ENCODE results near the gene TVP23A.
"Not testable (repeated sequence)": the region's sequence is repeated elsewhere in the genome, so short reads cannot be mapped to it uniquely, and the experiment has no call there.

The TVP23A gene

DNA sequence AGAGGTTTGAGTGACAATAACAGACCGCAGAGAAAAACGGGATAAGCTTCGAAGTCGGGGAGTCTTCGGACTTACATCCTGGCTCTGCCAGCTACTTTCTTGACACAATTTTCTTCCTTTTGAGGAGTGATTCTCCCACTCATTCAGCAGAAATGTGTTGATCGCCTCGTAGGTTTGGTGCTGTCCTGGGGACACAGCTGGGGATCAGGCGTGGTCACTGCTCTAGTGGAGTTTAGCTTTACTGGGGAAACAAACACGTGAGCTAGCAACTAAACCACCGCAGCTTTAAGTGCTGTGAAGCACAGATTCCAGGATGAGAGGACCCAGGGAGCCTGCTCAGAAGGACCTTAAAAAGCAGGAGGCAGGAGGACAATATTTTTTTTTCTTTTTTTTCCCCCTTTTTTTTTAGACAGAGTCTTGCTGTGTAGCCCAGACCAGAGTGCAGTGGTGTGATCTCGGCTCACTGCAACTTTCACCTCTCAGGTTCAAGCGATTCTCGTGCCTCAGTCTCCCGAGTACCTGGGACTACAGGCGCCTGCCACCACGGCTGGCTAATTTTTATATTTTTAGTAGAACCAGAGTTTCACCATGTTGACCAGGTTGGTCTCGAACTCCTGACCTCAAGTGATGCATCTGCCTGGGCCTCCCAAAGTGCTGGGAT lies 74.1 kb downstream of the TVP23A start:
- DNase-seq = no peak

DNA sequence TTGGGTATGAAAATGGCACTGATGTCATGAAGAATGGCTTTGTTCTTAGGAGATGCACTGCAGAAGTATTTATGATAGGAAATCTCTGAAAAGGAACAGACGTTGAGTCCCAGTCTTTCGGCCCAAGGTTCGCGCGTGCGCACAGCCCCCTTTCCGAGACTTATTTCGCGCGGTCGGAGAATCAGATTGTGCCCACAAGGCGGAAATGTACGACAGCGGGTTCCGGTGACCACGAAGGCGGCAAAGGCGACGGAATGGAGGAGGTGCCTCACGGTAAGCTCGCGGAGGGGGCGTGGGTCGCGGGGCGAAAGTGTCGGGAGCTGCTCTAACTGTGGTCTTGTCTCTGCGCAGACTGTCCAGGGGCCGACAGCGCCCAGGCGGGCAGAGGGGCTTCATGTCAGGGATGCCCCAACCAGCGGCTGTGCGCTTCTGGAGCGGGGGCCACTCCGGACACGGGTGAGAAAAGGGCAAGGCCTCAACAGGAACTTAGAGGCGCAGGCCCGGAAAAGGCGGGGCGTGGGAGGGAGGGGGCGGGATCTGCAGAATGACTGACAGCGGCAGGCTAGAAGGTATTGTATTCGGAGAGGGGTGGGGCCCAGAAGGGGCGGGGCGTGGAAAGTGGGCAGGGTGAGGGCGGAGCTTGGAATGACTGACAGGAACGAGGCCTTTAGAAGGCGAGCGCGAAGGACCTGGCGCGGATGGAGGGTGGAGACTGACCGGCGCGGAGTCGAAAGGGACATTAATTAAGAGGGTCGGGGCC lies 74.8 kb downstream of the TVP23A start, which contains the start of gene NUBP1:
TSS of gene NUBP1 (plus strand) at position 233 of the 760 bp plus-strand sequence. CDS start at position 255, 22 bp downstream.
- DNase-seq = peak; percentile 96

DNA sequence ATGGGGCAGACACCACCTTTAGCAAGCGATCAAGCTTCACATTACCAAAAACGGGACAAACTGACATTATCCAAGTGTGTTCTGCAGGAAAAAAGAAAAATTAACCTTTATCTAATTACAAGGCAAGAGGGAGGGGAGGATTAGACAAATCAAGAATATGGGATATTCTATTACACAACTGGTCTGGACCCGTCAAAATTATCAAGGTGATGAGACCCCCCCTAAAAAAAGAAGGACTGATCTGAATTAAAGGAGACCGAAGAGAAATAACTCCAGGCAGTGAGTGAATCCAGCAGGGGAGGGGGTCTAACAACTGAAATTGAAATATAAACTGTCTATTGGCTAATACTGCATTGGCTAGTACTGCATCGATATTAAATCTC lies 75.4 kb downstream of the TVP23A start:
- no peak for DNase-seq

DNA sequence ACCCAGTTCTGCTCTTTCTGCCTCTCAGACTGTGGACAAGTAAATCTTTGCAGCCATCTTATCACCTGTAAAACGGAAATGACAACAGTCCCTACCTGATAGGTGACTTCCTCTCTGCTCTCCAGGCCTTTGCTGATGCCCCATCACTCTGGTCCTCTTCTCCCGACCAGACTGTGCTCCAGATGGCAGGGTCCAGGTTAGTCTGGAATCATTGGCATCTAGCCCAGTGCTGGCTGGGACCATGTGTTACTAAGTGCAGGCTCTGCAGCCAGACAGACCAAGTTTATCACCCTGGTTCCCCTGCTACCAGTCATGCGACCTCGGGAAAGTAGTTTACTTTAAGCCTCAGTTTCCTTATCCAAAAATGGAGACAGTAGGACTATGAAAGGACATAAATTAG lies 76.8 kb downstream of the TVP23A start:
- DNase-seq = no peak

DNA sequence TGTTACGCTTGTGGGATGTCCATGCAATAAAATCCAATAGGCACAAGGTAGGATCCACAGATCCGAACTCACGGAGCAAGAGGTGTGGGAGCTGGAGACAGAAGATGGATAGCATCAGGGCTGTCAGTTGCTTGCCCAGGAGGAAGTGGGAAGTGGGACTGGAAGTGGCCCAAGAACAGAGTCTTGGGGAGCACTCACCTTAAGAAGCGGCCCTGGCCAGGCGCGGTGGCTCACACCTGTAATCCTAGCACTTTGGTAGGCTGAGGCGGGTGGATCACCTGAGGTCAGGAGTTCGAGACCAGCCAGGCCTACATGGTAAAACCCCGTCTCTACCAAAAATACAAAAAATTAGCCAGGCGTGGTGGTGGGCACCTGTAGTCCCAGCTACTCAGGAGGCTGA lies 77.3 kb downstream of the TVP23A start:
- not testable (repeated sequence) for DNase-seq

DNA sequence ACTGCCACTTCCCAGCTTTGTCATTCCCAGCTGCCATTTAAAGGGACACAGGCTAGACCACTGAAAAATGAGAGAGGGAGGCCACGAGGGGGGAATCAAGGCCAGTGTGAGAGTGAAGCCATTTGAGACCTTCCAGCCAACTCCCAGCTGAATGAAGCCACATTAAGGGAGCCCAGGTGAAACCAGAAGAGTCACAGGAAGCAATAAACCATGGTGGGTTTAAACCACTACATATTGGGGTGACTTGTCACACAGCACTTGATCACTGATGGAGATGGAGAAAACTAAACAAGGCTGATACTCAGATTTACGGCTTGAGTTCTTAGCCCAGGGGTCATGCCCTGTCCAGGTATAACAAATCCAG lies 77.8 kb downstream of the TVP23A start:
- DNase-seq = no peak

DNA sequence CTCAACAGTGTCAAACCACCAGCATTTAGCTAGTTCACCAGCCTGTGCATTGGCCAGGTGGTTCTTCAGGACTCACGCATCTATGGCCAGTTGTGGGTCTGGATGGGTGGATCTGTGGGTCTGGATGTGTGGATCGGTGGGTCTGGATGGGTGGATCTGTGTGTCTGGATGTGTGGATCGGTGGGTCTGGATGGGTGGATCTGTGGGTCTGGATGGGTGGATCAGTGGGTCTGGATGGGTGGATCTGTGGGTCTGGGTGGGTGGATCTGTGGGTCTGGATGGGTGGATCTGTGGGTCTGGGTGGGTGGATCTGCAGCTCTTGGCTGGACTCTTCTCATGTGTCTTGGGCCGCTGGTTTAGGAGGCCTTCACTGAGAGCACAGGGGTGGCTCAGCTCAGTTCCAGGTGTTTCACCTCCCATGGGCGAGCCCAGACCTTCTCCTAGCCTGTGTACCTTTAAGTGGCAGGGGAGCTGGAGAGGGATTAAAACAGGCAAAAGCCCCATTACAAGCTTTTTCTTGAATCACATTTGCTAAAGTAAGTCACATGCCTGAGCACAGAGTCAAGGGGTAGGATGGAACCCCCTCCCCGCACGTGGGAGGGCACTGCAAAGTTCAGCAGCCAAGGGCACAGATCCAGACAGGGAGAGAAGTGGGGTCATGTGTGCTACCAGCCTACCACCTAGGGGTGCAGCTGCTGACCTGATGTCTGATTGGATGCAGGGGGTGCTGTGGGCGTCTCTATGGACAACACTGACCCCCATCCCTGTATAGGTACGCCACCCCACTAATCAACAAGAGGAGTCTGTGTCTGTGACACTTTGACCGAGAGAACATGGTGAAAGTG lies 78.4 kb downstream of the TVP23A start:
- no peak for DNase-seq

DNA sequence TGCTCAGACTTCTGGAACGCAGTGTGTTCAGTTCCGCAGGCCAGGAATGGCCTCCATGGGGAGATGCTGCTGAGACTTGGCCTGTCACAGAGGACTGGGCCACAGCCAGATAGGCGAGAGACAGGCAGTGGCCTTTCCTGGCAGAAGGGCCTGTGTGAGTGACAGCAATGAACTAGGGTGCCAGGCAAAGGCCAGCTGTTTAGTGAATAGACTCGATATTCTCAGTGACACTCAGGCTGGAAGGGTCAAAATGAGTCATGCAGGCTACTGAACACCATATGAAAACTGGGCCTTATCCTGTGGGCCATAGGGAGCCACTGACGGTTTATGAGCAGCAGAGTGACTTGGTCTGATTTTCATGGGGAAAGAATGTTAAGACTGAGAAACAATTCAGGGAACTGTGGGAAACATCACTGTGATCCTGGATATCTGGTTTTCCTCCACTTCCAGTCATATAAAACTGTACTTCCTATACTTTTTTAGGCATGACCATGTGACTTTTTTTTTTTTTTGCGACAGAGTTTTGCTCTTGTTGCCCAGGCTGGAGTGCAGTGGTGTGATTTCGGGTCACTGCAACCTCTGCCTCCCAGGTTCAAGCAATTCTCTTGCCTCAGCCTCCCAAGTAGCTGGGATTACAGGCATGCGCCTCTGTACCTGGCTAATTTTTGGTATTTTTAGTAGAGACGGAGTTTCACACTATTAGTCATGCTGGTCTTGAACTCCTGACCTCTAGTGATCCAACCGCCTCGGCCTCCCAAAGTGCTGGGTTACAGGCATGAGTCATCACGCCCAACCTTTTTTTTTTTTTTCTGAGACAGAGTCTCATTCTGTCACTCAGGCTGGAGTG lies 80.1 kb downstream of the TVP23A start:
- peak; percentile 44 for DNase-seq

DNA sequence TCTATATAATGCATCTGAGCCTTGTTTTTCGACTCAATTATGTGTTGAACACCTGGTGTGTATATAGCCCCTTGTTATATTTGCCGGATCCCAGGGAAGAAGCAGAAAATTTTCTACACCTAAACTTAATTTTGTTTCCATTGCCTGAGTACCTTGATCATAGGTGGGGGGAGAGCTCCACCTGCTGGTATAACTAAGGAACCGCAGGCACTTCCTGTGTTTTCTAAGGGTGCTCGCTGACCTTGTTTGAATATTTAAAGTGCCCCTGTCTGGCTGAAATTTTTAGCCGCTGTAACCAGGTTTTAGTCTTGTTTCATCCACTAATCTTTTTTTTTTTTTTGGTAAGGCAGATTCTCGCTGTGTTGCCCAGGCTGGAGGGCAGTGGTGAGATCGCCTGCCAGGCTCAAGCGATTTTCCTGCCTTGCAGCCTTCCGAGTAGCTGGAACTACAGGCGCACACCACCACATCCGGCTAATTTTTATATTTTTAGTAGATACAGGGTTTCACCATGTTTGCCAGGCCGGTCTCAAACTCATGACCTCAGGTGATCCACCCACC lies 81.4 kb downstream of the TVP23A start:
- peak; percentile 65 for DNase-seq

DNA sequence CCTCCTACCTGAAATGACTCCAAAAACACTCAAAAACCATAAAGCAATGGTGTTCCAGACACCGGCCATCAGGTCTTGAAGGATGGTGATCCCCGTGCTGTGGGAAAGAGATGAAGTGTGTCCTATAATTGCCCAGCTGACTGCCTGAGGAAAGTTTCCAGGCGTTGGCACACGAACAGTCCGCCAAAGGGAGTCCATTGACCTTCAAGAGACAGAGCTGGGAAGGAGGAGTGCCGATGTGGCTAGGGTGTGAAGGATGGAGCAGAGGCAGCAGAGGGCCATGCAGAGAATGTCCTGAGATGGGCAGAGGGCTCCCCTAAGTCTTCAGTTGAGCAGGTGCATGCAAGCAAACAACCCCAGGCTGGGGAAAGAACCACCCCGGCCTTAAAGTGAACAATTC lies 86.8 kb downstream of the TVP23A start:
- no peak for DNase-seq

DNA sequence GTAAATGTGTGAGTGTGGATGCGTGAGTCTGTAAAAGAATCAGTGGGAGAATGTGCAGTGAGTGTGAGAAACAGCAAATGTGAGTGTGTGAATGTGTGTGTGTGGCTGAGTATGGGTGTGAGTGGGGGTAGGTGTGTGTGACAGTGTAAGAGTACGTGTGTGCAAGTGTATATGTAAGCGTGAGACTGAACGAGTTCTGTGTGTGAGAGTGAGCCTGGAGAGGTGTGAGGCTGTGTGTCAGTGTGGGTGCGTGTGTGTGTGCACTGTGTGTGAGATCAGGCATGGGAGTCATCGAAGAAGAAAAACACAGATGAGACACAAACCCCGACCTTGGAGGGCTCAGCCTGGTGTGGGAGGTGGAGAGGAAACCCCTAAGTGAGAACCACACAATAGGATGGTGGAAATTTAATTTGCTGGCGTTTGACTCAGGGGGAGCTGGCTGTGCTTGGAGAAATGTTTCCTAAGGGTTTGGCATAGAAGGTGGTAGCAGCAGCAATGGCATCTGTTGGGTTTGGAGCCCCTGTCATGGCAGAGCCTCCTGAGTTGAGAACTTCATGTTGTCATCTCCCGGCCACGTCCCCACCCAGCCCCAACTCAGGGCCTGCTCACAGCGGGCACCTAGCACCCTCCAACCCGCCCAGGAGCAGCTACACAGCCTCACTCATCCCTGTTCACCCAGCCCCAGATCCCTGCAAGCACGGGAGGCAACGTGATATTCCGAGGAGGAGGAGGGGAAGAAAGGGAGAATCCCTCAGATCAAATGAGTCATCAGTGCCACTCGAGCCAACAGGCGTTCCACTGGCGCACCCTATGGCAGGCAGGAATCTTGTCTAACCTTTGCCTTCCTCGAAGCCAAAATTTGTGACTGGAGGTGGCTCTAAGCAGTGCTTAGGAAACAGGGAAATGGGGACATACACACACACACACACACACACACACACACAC lies 89.2 kb downstream of the TVP23A start:
- peak; percentile 91 for DNase-seq

DNA sequence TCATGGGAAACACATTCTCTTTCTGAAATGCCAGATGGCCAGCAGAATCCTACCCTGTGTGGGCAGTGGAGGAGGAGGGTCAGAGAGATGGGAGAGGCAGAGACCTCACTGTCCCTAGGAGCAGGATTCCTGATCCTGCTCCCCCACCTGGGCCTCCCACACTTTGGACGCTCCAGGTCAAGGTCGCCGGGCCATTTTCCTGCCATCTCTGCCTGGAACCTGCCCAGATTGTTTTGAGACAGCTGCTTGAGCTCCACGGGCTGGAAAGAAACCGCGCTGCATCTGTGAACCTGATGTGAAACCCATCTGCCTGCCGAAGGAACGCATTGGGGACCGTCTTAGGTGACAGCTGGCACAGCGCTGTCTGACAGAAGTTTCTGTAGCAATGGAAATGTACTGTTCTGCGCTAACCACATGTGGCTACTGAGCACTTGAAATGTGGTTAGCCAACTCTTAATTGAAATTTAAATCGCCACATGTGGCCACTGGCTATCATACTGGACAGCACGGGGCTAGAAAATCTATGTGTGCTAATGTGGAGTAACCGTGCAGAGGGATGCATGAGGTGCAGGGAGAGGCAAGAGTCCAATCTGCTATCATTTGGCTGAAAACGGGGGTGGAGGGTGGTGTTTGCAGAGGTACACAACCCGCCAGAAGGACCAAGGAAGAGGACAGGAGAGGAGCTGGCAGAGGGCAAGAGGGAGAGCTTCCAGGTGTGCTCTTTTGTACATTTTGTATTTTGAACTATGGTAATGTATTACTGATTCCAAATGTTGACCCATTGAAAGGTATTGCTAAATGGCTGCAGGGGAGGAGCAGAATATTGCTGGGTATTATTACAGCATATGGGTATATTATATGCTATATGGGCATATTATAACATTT lies 90.3 kb downstream of the TVP23A start:
- no peak for DNase-seq

Data from DMS53 (cell line).